ENCODE results near the gene KRTAP1-4. TPM values are rescaled to one million over a fixed set of nuclear protein-coding genes. Genes with fewer than 3 reads are reported as not detected.
"Not testable (repeated sequence)": the region's sequence is repeated elsewhere in the genome, so short reads cannot be mapped to it uniquely, and the experiment has no call there.

Gene KRTAP1-4
- total and polyA plus RNA-seq, 2 donors (not counting 3 experiments of a cell fraction or from before 2014, with no cell fraction given): not detected

GRCh38 chr17:41057547-41057946 lies 27.6 kb upstream of the KRTAP1-4 start:
- ChIA-PET CTCF (no interaction called here), POLR2A (no interaction called here)
- Histone ChIP-seq H3K79me2 (ENCODE audit: control insufficient read depth, insufficient read depth, low read length) (no peaks in the 10 kb centered on the region), H4K20me1 (replicated peaks; ENCODE audit: control insufficient read depth, extremely low read depth, insufficient read depth, low read length) (no peaks in the 10 kb centered on the region), H3K4me1 (ENCODE audit: control insufficient read depth, extremely low read depth, insufficient read depth, low read length) (no peaks in the 10 kb centered on the region), H3K9me3 (replicated peaks; ENCODE audit: control insufficient read depth, insufficient read depth, low read length) (no peaks in the 10 kb centered on the region), H3K9ac (replicated peaks; ENCODE audit: extremely low read depth, insufficient read depth, low read length) (no peak overlapping the region), H3K27ac (ENCODE audit: insufficient read depth, low read depth, low read length) (no peak overlapping the region), H3K27me3 (ENCODE audit: control insufficient read depth in 2 of 2, insufficient read depth in 2 of 2, low read length in 2 of 2) (peaks cover 6 to 12% of the 10 kb centered on the region in 2 experiments), H3K9me1 (replicated peaks; ENCODE audit: control insufficient read depth, extremely low read depth, insufficient read depth, low read length) (no peaks in the 10 kb centered on the region), H3K4me3 (replicated peaks in 1 of 3; ENCODE audit: insufficient read depth in 1 of 3, low read depth in 1 of 3, low read length in 3 of 3) (no peak overlapping the region), H3K4me2 (ENCODE audit: insufficient read depth, low read length) (no peak overlapping the region), H2AFZ (ENCODE audit: low read depth, low read length) (no peak overlapping the region), H3K36me3 (ENCODE audit: control insufficient read depth in 2 of 2, extremely low read depth in 1 of 2, insufficient read depth in 2 of 2, low read length in 2 of 2) (no peaks in the 10 kb centered on the region)
- FAIRE-seq: no peak
- intact Hi-C loops (cut with micrococcal nuclease) (no loop called here), dilution Hi-C loops (cut with MboI; ENCODE audit: extremely low pct_ligation_motif_present, low sequenced_read_pairs) (no loop called here)
- no peak for DNase-seq (ENCODE audit: low read depth, low spot score)
- TF ChIP-seq FOS (IDR thresholded peaks at IDR 0.05; ENCODE audit: borderline replicate concordance, insufficient read depth, low read length): no peak
- TF ChIP-seq CTCF (IDR thresholded peaks at IDR 0.05; ENCODE audit: extremely low read depth in 1 of 2, insufficient read depth in 1 of 2, low read depth in 1 of 2, low read length in 2 of 2): no peak
- no peak for TF ChIP-seq POLR2A (IDR thresholded peaks at IDR 0.05; ENCODE audit: low read depth, low read length)
- TF ChIP-seq GATA2 (IDR thresholded peaks at IDR 0.05; ENCODE audit: insufficient read depth, insufficient read length, low read depth, low read length): no peak
- TF ChIP-seq JUN (IDR thresholded peaks at IDR 0.05; ENCODE audit: borderline replicate concordance, insufficient read depth, insufficient read length, low read depth): no peak
- no peak for TF ChIP-seq EZH2 (IDR thresholded peaks at IDR 0.05; ENCODE audit: borderline replicate concordance, low read depth, low read length, severe bottlenecking)
- no peak for TF ChIP-seq POLR2AphosphoS5 (IDR thresholded peaks at IDR 0.05; ENCODE audit: insufficient read depth, low read depth, low read length)
- no peak for TF ChIP-seq MAX (IDR thresholded peaks at IDR 0.05; ENCODE audit: insufficient read depth, insufficient read length)
- TF ChIP-seq MYC (IDR thresholded peaks at IDR 0.05; ENCODE audit: low read depth, low read length): no peak
- no TSS peak for BruUV-seq (replicated peaks)

GRCh38 chr17:41055130-41055529 lies 25.1 kb upstream of the KRTAP1-4 start, which contains the start of gene KRTAP2-2:
Gene KRTAP2-2 (minus strand): TSS chr17:41055230. CDS start chr17:41055211, 19 bp downstream.
- H3K9ac ChIP-seq (replicated peaks; ENCODE audit: extremely low read depth, insufficient read depth, low read length); H3K36me3 ChIP-seq (ENCODE audit: control insufficient read depth in 2 of 2, extremely low read depth in 1 of 2, insufficient read depth in 2 of 2, low read length in 2 of 2); H3K27me3 ChIP-seq (ENCODE audit: control insufficient read depth in 2 of 2, insufficient read depth in 2 of 2, low read length in 2 of 2); H3K4me1 ChIP-seq (ENCODE audit: control insufficient read depth, extremely low read depth, insufficient read depth, low read length); dilution Hi-C loops (cut with MboI; ENCODE audit: extremely low pct_ligation_motif_present, low sequenced_read_pairs); POLR2A ChIA-PET; CTCF ChIA-PET; H3K9me1 ChIP-seq (replicated peaks; ENCODE audit: control insufficient read depth, extremely low read depth, insufficient read depth, low read length); H3K4me2 ChIP-seq (ENCODE audit: insufficient read depth, low read length); H3K4me3 ChIP-seq (replicated peaks in 1 of 3; ENCODE audit: insufficient read depth in 1 of 3, low read depth in 1 of 3, low read length in 3 of 3); DNase-seq (ENCODE audit: low read depth, low spot score); H3K9me3 ChIP-seq (replicated peaks; ENCODE audit: control insufficient read depth, insufficient read depth, low read length); intact Hi-C loops (cut with micrococcal nuclease); H3K79me2 ChIP-seq (ENCODE audit: control insufficient read depth, insufficient read depth, low read length); BruUV-seq (replicated peaks); H3K27ac ChIP-seq (ENCODE audit: insufficient read depth, low read depth, low read length); H2AFZ ChIP-seq (ENCODE audit: low read depth, low read length); FAIRE-seq; H4K20me1 ChIP-seq (replicated peaks; ENCODE audit: control insufficient read depth, extremely low read depth, insufficient read depth, low read length): not testable (repeated sequence)

- CTCF ChIA-PET; H3K4me1 ChIP-seq (ENCODE audit: control insufficient read depth, extremely low read depth, insufficient read depth, low read length); FAIRE-seq; dilution Hi-C loops (cut with MboI; ENCODE audit: extremely low pct_ligation_motif_present, low sequenced_read_pairs); POLR2A ChIA-PET; H3K79me2 ChIP-seq (ENCODE audit: control insufficient read depth, insufficient read depth, low read length); H2AFZ ChIP-seq (ENCODE audit: low read depth, low read length); H3K27ac ChIP-seq (ENCODE audit: insufficient read depth, low read depth, low read length); H3K27me3 ChIP-seq (ENCODE audit: control insufficient read depth in 2 of 2, insufficient read depth in 2 of 2, low read length in 2 of 2); H3K4me3 ChIP-seq (replicated peaks in 1 of 3; ENCODE audit: insufficient read depth in 1 of 3, low read depth in 1 of 3, low read length in 3 of 3); H4K20me1 ChIP-seq (replicated peaks; ENCODE audit: control insufficient read depth, extremely low read depth, insufficient read depth, low read length); H3K9me1 ChIP-seq (replicated peaks; ENCODE audit: control insufficient read depth, extremely low read depth, insufficient read depth, low read length); H3K4me2 ChIP-seq (ENCODE audit: insufficient read depth, low read length); H3K36me3 ChIP-seq (ENCODE audit: control insufficient read depth in 2 of 2, extremely low read depth in 1 of 2, insufficient read depth in 2 of 2, low read length in 2 of 2); BruUV-seq (replicated peaks); H3K9me3 ChIP-seq (replicated peaks; ENCODE audit: control insufficient read depth, insufficient read depth, low read length); intact Hi-C loops (cut with micrococcal nuclease); H3K9ac ChIP-seq (replicated peaks; ENCODE audit: extremely low read depth, insufficient read depth, low read length); DNase-seq (ENCODE audit: low read depth, low spot score): not testable (repeated sequence)
Measured at GRCh38 chr17:41054556-41054955, 24.6 kb upstream of the KRTAP1-4 start.

All from endothelial cell of umbilical vein (primary cell).